K562 (cell line): Measurements from ENCODE around the gene PIP4K2A. TPM values are rescaled to one million over a fixed set of nuclear protein-coding genes. Genes with fewer than 3 reads are reported as not detected.

Experiments
- ATAC-seq: fragments of 200-7000 bp; cut with Tn5 transposase; 3 replicates; pipeline ENCODE4 v1.9.1; 2020; ENCODE audit warnings: moderate library complexity
- BruUV-seq: library from RNA; stranded (reverse); fragments of 400-500 nt; replicated peaks from 2 replicates; lab custom pipeline; 2021; lab: Mats Ljungman, UMichigan
- CTCF ChIA-PET: fragments of 300-600 bp; formaldehyde crosslinking; extraction: SDS; loops from one replicate; lab custom pipeline; 2021; ENCODE audit warnings: low intra/inter-chr PET ratio; lab: Yijun Ruan, JAX
- POLR2A ChIA-PET: fragments of 300-600, 350-650 bp; sonication (Branson Sonifier 250); formaldehyde crosslinking; extraction: SDS; loops from one replicate; lab custom pipeline; 2021; ENCODE audit warnings: antibody characterized with exemption, inconsistent platforms; lab: Yijun Ruan, JAX
- DNase-seq, 4 experiments: peaks; one replicate each; pipeline versions ENCODE4 v3.0.0 to v3.0.0-alpha.2; 2011 to 2018; ENCODE audit warnings: low spot score in 3 of 4, mixed read lengths in 3 of 4; ENCODE audit errors: extremely low read depth in 1 of 4
- FAIRE-seq: peaks from 2 replicates; lab custom pipeline; 2011; peaks lifted over from hg19 to GRCh38; lab: Jason Lieb, UNC
- H2AFZ ChIP-seq: 2 replicates; pipeline ENCODE4 v1.6.0; 2011; ENCODE audit warnings: low read depth, low read length, control low read depth, inconsistent platforms
- H3K27ac ChIP-seq: fragments of 200-600 bp; 3 replicates; pipeline ENCODE4 v1.8.0; 2011; ENCODE audit warnings: low read depth, mild to moderate bottlenecking, control low read depth, inconsistent platforms, low read length, moderate library complexity, mixed read lengths; ENCODE audit errors: extremely low read depth
- H3K27me3 ChIP-seq, 2 experiments: fragments of 300-600 bp in 1 of 2; 2 replicates in 1 of 2; 3 replicates in 1 of 2; pipeline versions ENCODE4 v1.6.0 to v1.8.0; 2011; ENCODE audit warnings: inconsistent platforms in 2 of 2, low read length in 2 of 2, mild to moderate bottlenecking in 1 of 2, mixed read lengths in 1 of 2, moderate library complexity in 1 of 2; ENCODE audit not compliant: control insufficient read depth in 2 of 2, insufficient read depth in 2 of 2
- H3K36me3 ChIP-seq: fragments of 300-600 bp; 3 replicates; pipeline ENCODE4 v1.8.0; 2011; ENCODE audit warnings: mild to moderate bottlenecking, low read length, inconsistent platforms; ENCODE audit not compliant: control insufficient read depth, insufficient read depth
- H3K4me1 ChIP-seq, 2 experiments: fragments of 200-600 bp in 1 of 2; replicated peaks in 1 of 2; 2 replicates in 1 of 2; 3 replicates in 1 of 2; pipeline versions ENCODE4 v1.5.1 to v1.8.0; 2011; ENCODE audit warnings: inconsistent platforms in 2 of 2, low read length in 2 of 2, mild to moderate bottlenecking in 1 of 2, mixed read lengths in 1 of 2, moderate library complexity in 1 of 2; ENCODE audit not compliant: control insufficient read depth in 2 of 2, insufficient read depth in 2 of 2
- H3K4me2 ChIP-seq: 2 replicates; pipeline ENCODE4 v1.6.1; 2011; ENCODE audit warnings: low read length, control low read depth, inconsistent platforms, mixed read lengths; ENCODE audit not compliant: insufficient read depth
- H3K4me3 ChIP-seq: fragments of 200-600 bp; sonication (generic), shearing (Covaris generic); 2 replicates; pipeline ENCODE4 v1.5.1; 2016; ENCODE audit warnings: control low read depth, inconsistent platforms
- H3K79me2 ChIP-seq: fragments of 200-600 bp; 3 replicates; pipeline ENCODE4 v1.8.0; 2011; ENCODE audit warnings: low read length, inconsistent platforms; ENCODE audit not compliant: control insufficient read depth, insufficient read depth
- H3K9ac ChIP-seq, 2 experiments: 2 replicates each; pipeline versions ENCODE4 v1.6.0 to v1.6.1; 2011; ENCODE audit warnings: low read depth in 2 of 2, low read length in 2 of 2, control low read depth in 1 of 2, inconsistent platforms in 1 of 2, mild to moderate bottlenecking in 1 of 2, mixed read lengths in 1 of 2; ENCODE audit not compliant: insufficient read depth in 1 of 2
- H3K9me1 ChIP-seq: one replicate; pipeline ENCODE4 v1.6.0; 2011; ENCODE audit warnings: inconsistent platforms, mild to moderate bottlenecking, low read length, moderate library complexity; ENCODE audit not compliant: control insufficient read depth, insufficient read depth
- H3K9me3 ChIP-seq: replicated peaks from 2 replicates; pipeline ENCODE4 v1.5.1; 2011; ENCODE audit warnings: low read depth, low read length, inconsistent platforms; ENCODE audit not compliant: control insufficient read depth, insufficient read depth
- H4K20me1 ChIP-seq: replicated peaks from 2 replicates; pipeline ENCODE4 v1.6.1; 2011; ENCODE audit warnings: low read length, inconsistent platforms, mixed read lengths; ENCODE audit not compliant: control insufficient read depth, insufficient read depth
- SUPT5H ChIP-seq: fragments of 450-650 bp; IDR thresholded peaks from 2 replicates; pipeline ENCODE4 v1.6.1; 2016
- ZBTB40 ChIP-seq, 2 experiments: fragments of 450-650 bp in 1 of 2; sonication (generic) in 1 of 2; formaldehyde crosslinking in 1 of 2; IDR thresholded peaks; 2 replicates each; pipeline versions ENCODE4 v1.7.1 to v1.9.0; 2016 to 2022; ENCODE audit warnings: inconsistent platforms in 1 of 2, mild to moderate bottlenecking in 1 of 2, missing genetic modification reagents in 1 of 2
- ZNF384 ChIP-seq: IDR thresholded peaks from 2 replicates; pipeline ENCODE4 v1.6.1; 2012; ENCODE audit warnings: low read depth, low read length, improper control_type of control experiment
- WGBS: fragments of 100-300 bp; shearing (Covaris generic); methylation state at CpG from one replicate; pipeline ENCODE4 v1.1.6; 2016; ENCODE audit warnings: low coverage, mixed read lengths; ENCODE audit not compliant: insufficient coverage; ENCODE audit errors: missing lambda C conversion rate; 5-methylcytosine and 5-hydroxymethylcytosine counted together
- in situ Hi-C: fragments of 300-500 bp; cut with MboI; formaldehyde crosslinking; loops from 4 replicates; pipeline ENCODE4 v1.15.0; 2018; ENCODE audit warnings: inconsistent platforms, mixed read lengths
- intact Hi-C: fragments of 100-400 bp; cut with micrococcal nuclease; formaldehyde crosslinking; loops from 2 replicates; pipeline ENCODE4 v1.14.2; 2022
- polyA plus RNA-seq, 8 experiments: library from polyadenylated mRNA; depleted of rRNA in 4 of 8; stranded (reverse) in 5 of 8; unstranded in 3 of 8; fragments of >200 nt; fragmentation: Nextera tagmentation in 2 of 8; fragmentation: Illumina TruSeq in 1 of 8; extraction: Ambion mirVana in 2 of 8; extraction: Trizol in 1 of 8; gene quantifications; 2 replicates each; pipeline versions ENCODE4 v1.2.1 to v1.2.3, GENCODE V29; 2011 to 2014; ENCODE audit warnings: inconsistent platforms in 1 of 8, missing spikeins in 1 of 8
- total RNA-seq, 7 experiments: library from RNA; depleted of rRNA in 6 of 7; stranded (reverse); fragments of >200 nt in 6 of 7; fragmentation: Illumina TruSeq in 2 of 7; extraction: Trizol in 2 of 7; gene quantifications; 2 replicates each; pipeline versions ENCODE4 v1.2.1 to v1.2.3, GENCODE V29; 2011 to 2021; ENCODE audit warnings: low replicate concordance in 1 of 7

PIP4K2A gene
- total and polyA plus RNA-seq, 9 of the 15 experiments (the other 6 are each of a cell fraction or from before 2014, with no cell fraction given) = 35.6 to 117 (median 71.9) TPM

GRCh38 chr10:22495396-22495795 lies 219.0 kb downstream of the PIP4K2A start:
- intact Hi-C loops (no loop called here), in situ Hi-C loops (no loop called here)
- DNase-seq = no peak
- Histone ChIP-seq H2AFZ (no peak overlapping the region), H3K9me1 (no peaks in the 10 kb centered on the region), H3K4me3 (no peak overlapping the region), H3K4me1 (peaks cover 0 to 10% of the 10 kb centered on the region in 2 experiments; a peak in 2 of 5 replicates), H3K9ac (no peak overlapping the region), H3K27me3 (peaks cover 0 to 4% of the 10 kb centered on the region in 2 experiments; a peak in 1 of 5 replicates), H3K79me2 (no peaks in the 10 kb centered on the region), H3K36me3 (no peaks in the 10 kb centered on the region), H3K9me3 (no peaks in the 10 kb centered on the region), H3K4me2 (no peak overlapping the region), H4K20me1 (no peaks in the 10 kb centered on the region), H3K27ac (no peak overlapping the region)
- POLR2A ChIA-PET = no interaction called here
- no peak for TF ChIP-seq SUPT5H
- peak; percentile 70 for TF ChIP-seq ZBTB40 (IDR thresholded peaks at IDR 0.05)
- TF ChIP-seq ZBTB40 (CRISPR knock-in tag; IDR thresholded peaks at IDR 0.05) = no peak
- TF ChIP-seq ZNF384 = 0 out of 2 replicates have a peak, but pooled peaks have one; percentile 46
- FAIRE-seq = no peak
- BruUV-seq = no TSS peak
- ATAC-seq = no peak
- WGBS = 40% methylated on average over 3 of the region's 3 CpGs
- CTCF ChIA-PET = no interaction called here
